Neural cell (in vitro differentiated cells): ENCODE results near the gene SDS. TPM values are rescaled to one million over a fixed set of nuclear protein-coding genes. Genes with fewer than 3 reads are reported as not detected.

Experiments used
- H2AFZ ChIP-seq: fragments of 200-600, 300-800 bp; sonication (generic), shearing (Covaris generic); 2 replicates; pipeline ENCODE4 v1.6.0; 2014; ENCODE audit warnings: low read depth, mild to moderate bottlenecking, antibody characterized with exemption, low read length, moderate library complexity
- H3F3A ChIP-seq: fragments of 200-600 bp; shearing (Covaris generic); 2 replicates; pipeline ENCODE4 v1.6.1; 2016; ENCODE audit warnings: mild to moderate bottlenecking, moderate library complexity, mixed read lengths, antibody characterized with exemption, low read length; ENCODE audit not compliant: insufficient read depth, poor library complexity, severe bottlenecking
- H3K27ac ChIP-seq: fragments of 200-600, 300-800 bp; sonication (generic), shearing (Covaris generic); 2 replicates; pipeline ENCODE4 v1.5.1; 2014; ENCODE audit warnings: mild to moderate bottlenecking, low read length, moderate library complexity
- H3K27me3 ChIP-seq: fragments of 300-800, 200-600 bp; sonication (generic), shearing (Covaris generic); 2 replicates; pipeline ENCODE4 v1.6.0; 2014; ENCODE audit warnings: mild to moderate bottlenecking, low read depth, low read length, moderate library complexity; ENCODE audit not compliant: insufficient read depth
- H3K36me3 ChIP-seq: fragments of 300-800, 200-600 bp; sonication (generic), shearing (Covaris generic); 2 replicates; pipeline ENCODE4 v1.5.1; 2014; ENCODE audit warnings: mild to moderate bottlenecking, antibody characterized with exemption, low read length, moderate library complexity; ENCODE audit not compliant: insufficient read depth
- H3K4me2 ChIP-seq: fragments of 300-800, 200-600 bp; sonication (generic), shearing (Covaris generic); 2 replicates; pipeline ENCODE4 v1.6.0; 2014; ENCODE audit warnings: mild to moderate bottlenecking, low read length
- H3K4me3 ChIP-seq: fragments of 300-800, 200-600 bp; sonication (generic), shearing (Covaris generic); 2 replicates; pipeline ENCODE4 v1.5.1; 2014; ENCODE audit warnings: mild to moderate bottlenecking, low read length, moderate library complexity
- H3K79me2 ChIP-seq: fragments of 200-600 bp; shearing (Covaris generic); replicated peaks from 2 replicates; pipeline ENCODE4 v1.6.0; 2014; ENCODE audit warnings: mild to moderate bottlenecking, low read length, moderate library complexity; ENCODE audit not compliant: insufficient read depth
- H3K9ac ChIP-seq: fragments of 300-800, 200-600 bp; sonication (generic), shearing (Covaris generic); 2 replicates; pipeline ENCODE4 v1.6.1; 2016; ENCODE audit warnings: mild to moderate bottlenecking, low read length, mixed read lengths
- H3K9me2 ChIP-seq: fragments of 200-600 bp; shearing (Covaris generic); 2 replicates; pipeline ENCODE4 v1.6.1; 2016; ENCODE audit warnings: mild to moderate bottlenecking, low read length, mixed read lengths; ENCODE audit not compliant: insufficient read depth
- H3K9me3 ChIP-seq: fragments of 200-600, 300-800 bp; sonication (generic), shearing (Covaris generic); 2 replicates; pipeline ENCODE4 v1.6.1; 2016; ENCODE audit warnings: mild to moderate bottlenecking, mixed run types, low read length, moderate library complexity, mixed read lengths
- H4K20me1 ChIP-seq: fragments of 200-600 bp; shearing (Covaris generic); 2 replicates; pipeline ENCODE4 v1.6.1; 2016; ENCODE audit warnings: mild to moderate bottlenecking, mixed run types; ENCODE audit not compliant: insufficient read depth
- CTCF ChIP-seq: fragments of 450-650 bp; IDR thresholded peaks from 2 replicates; pipeline ENCODE4 v1.5.1; 2014; ENCODE audit warnings: antibody characterized with exemption, mild to moderate bottlenecking, moderate library complexity; ENCODE audit not compliant: poor library complexity, severe bottlenecking
- EP300 ChIP-seq: fragments of 450-650 bp; conservative IDR thresholded peaks from 2 replicates; pipeline ENCODE4 v1.6.1; 2014; ENCODE audit warnings: antibody characterized with exemption, mild to moderate bottlenecking, moderate library complexity; ENCODE audit not compliant: poor library complexity, severe bottlenecking
- EZH2 ChIP-seq: fragments of 200-600, 300-800 bp; shearing (Covaris generic), sonication (generic); IDR thresholded peaks from 2 replicates; pipeline ENCODE4 v1.6.1; 2014; ENCODE audit warnings: antibody characterized with exemption, low read length, borderline replicate concordance, mild to moderate bottlenecking; ENCODE audit not compliant: insufficient read depth, poor library complexity, severe bottlenecking
- MXI1 ChIP-seq: fragments of 450-650 bp; conservative IDR thresholded peaks from 2 replicates; pipeline ENCODE4 v1.6.1; 2014; ENCODE audit warnings: antibody characterized with exemption, mild to moderate bottlenecking; ENCODE audit not compliant: poor library complexity, severe bottlenecking
- POLR2AphosphoS5 ChIP-seq: IDR thresholded peaks from 2 replicates; pipeline ENCODE4 v1.6.1; 2012
- RAD21 ChIP-seq: fragments of 450-650 bp; conservative IDR thresholded peaks from 2 replicates; pipeline ENCODE4 v1.6.1; 2014; ENCODE audit warnings: antibody characterized with exemption, mild to moderate bottlenecking, moderate library complexity
- REST ChIP-seq: IDR thresholded peaks from 2 replicates; pipeline ENCODE4 v1.6.1; 2012; ENCODE audit warnings: borderline replicate concordance
- SMC3 ChIP-seq: fragments of 450-650 bp; conservative IDR thresholded peaks from 2 replicates; pipeline ENCODE4 v1.6.1; 2014; ENCODE audit warnings: antibody characterized with exemption, mild to moderate bottlenecking, moderate library complexity; ENCODE audit not compliant: poor library complexity
- TAF1 ChIP-seq: IDR thresholded peaks from 2 replicates; pipeline ENCODE4 v1.6.1; 2012; ENCODE audit warnings: low read depth
- polyA plus RNA-seq: library from polyadenylated mRNA; depleted of rRNA; stranded (reverse); fragments of >200 nt; gene quantifications from 2 replicates; pipeline ENCODE4 v1.2.3, GENCODE V29; 2014

Gene SDS
- polyA plus RNA-seq, 1 donor from 2014 or later, result not detected

- Histone ChIP-seq H4K20me1 (no peaks in the 10 kb centered on the region), H3K27me3 (no peaks in the 10 kb centered on the region), H3F3A (no peaks in the 10 kb centered on the region), H3K9ac (no peak overlapping the region), H3K4me3 (no peak overlapping the region), H3K9me2 (no peaks in the 10 kb centered on the region), H3K27ac (no peak overlapping the region), H3K79me2 (no peaks in the 10 kb centered on the region), H3K36me3 (no peaks in the 10 kb centered on the region), H3K4me2 (no peak overlapping the region), H3K9me3 (no peaks in the 10 kb centered on the region), H2AFZ (no peak overlapping the region)
- no peak for TF ChIP-seq RAD21
- no peak for TF ChIP-seq EP300
- no peak for TF ChIP-seq REST
- TF ChIP-seq EZH2, result no peak
- no peak for TF ChIP-seq CTCF
- no peak for TF ChIP-seq POLR2AphosphoS5
- TF ChIP-seq SMC3, result no peak
- TF ChIP-seq TAF1, result no peak
- TF ChIP-seq MXI1, result no peak
These were observed 16.1 kb downstream of the SDS start for GRCh38 chr12:113387631-113388030.

GRCh38 chr12:113386866-113387566 lies 16.7 kb downstream of the SDS start:
- no peaks in the 10 kb centered on the region for H4K20me1 ChIP-seq
- H3K4me3 ChIP-seq, result no peak overlapping the region
- no peaks in the 10 kb centered on the region for H3K9me3 ChIP-seq
- H3K79me2 ChIP-seq, result no peaks in the 10 kb centered on the region
- TF ChIP-seq MXI1, result no peak
- no peak for TF ChIP-seq EZH2
- TF ChIP-seq EP300, result no peak
- TF ChIP-seq REST, result no peak
- TF ChIP-seq SMC3, result no peak
- TF ChIP-seq RAD21, result no peak
- no peak for TF ChIP-seq POLR2AphosphoS5
- no peak for TF ChIP-seq CTCF
- TF ChIP-seq TAF1, result no peak
- no peaks in the 10 kb centered on the region for H3K36me3 ChIP-seq
- H3F3A ChIP-seq, result no peaks in the 10 kb centered on the region
- no peak overlapping the region for H3K27ac ChIP-seq
- no peak overlapping the region for H3K9ac ChIP-seq
- H3K4me2 ChIP-seq, result no peak overlapping the region
- no peaks in the 10 kb centered on the region for H3K27me3 ChIP-seq
- H3K9me2 ChIP-seq, result no peaks in the 10 kb centered on the region
- no peak overlapping the region for H2AFZ ChIP-seq
